Measurements from ENCODE around the gene PNPLA1. TPM values are rescaled to one million over a fixed set of nuclear protein-coding genes. Genes with fewer than 3 reads are reported as not detected.
A peak's percentile ranks its signal among the peaks of the same experiment; 100 is the strongest.

PNPLA1 gene
- polyA plus RNA-seq, 1 donor (not counting 4 experiments of a cell fraction or from before 2014, with no cell fraction given) = 0.14 TPM

- Histone ChIP-seq H3K27ac (ENCODE audit: control insufficient read depth, insufficient read depth, low read length) (no peak overlapping the region), H3K4me1 (ENCODE audit: control insufficient read depth, extremely low read depth, insufficient read depth, low read length) (peaks cover 11% of the 10 kb centered on the region), H4K20me1 (ENCODE audit: control insufficient read depth, extremely low read depth, insufficient read depth, low read length) (no peaks in the 10 kb centered on the region), H3K36me3 (ENCODE audit: control insufficient read depth in 2 of 2, extremely low read depth in 1 of 2, insufficient read depth in 2 of 2, low read length in 2 of 2) (no peaks in the 10 kb centered on the region), H3K9me3 (ENCODE audit: control insufficient read depth, low read depth, low read length) (no peaks in the 10 kb centered on the region), H3K79me2 (ENCODE audit: control insufficient read depth, insufficient read depth, low read length) (no peaks in the 10 kb centered on the region), H3K9me1 (ENCODE audit: control insufficient read depth, extremely low read depth, insufficient read depth, low read length) (no peaks in the 10 kb centered on the region), H3K9ac (ENCODE audit: control insufficient read depth, extremely low read depth, insufficient read depth, low read length) (no peak overlapping the region), H3K4me2 (ENCODE audit: control insufficient read depth, extremely low read depth, insufficient read depth, low read depth, low read length) (peak overlapping the region; percentile 44), H3K4me3 (ENCODE audit: control insufficient read depth in 2 of 3, extremely low read depth in 1 of 3, insufficient read depth in 2 of 3, low read depth in 1 of 3, low read length in 3 of 3) (no peak overlapping the region), H3K27me3 (ENCODE audit: control insufficient read depth, extremely low read depth, insufficient read depth, low read length) (peaks cover 6% of the 10 kb centered on the region), H2AFZ (ENCODE audit: control insufficient read depth, low read length) (no peak overlapping the region)
- no peak for TF ChIP-seq EZH2 (IDR thresholded peaks at IDR 0.05; ENCODE audit: low read length)
- no peak for TF ChIP-seq CTCF (optimal IDR thresholded peaks at IDR 0.05 in 1 of 3, IDR thresholded peaks at IDR 0.05 in 1 of 3, conservative IDR thresholded peaks at IDR 0.05 in 1 of 3; ENCODE audit: extremely low read depth in 1 of 3, insufficient read depth in 2 of 3, low read length in 3 of 3)
- no peak for FAIRE-seq
- no peak for DNase-seq (ENCODE audit: low read depth, low spot score)
- dilution Hi-C loops (cut with MboI; ENCODE audit: extremely low pct_ligation_motif_present, low sequenced_read_pairs) = no loop called here
These were observed 43.7 kb downstream of the PNPLA1 start for GRCh38 chr6:36313649-36313936.

- peak; percentile 66 for DNase-seq (ENCODE audit: low read depth, low spot score)
- no peaks in the 10 kb centered on the region for H3K79me2 ChIP-seq (ENCODE audit: control insufficient read depth, insufficient read depth, low read length)
- peaks cover 10% of the 10 kb centered on the region for H3K27me3 ChIP-seq (ENCODE audit: control insufficient read depth, extremely low read depth, insufficient read depth, low read length)
- FAIRE-seq = peak; percentile 84
- H3K9me3 ChIP-seq (ENCODE audit: control insufficient read depth, low read depth, low read length) = no peaks in the 10 kb centered on the region
- no peak overlapping the region for H2AFZ ChIP-seq (ENCODE audit: control insufficient read depth, low read length)
- no peak overlapping the region for H3K27ac ChIP-seq (ENCODE audit: control insufficient read depth, insufficient read depth, low read length)
- no peaks in the 10 kb centered on the region for H4K20me1 ChIP-seq (ENCODE audit: control insufficient read depth, extremely low read depth, insufficient read depth, low read length)
- TF ChIP-seq EZH2 (IDR thresholded peaks at IDR 0.05; ENCODE audit: low read length) = no peak
- TF ChIP-seq CTCF (optimal IDR thresholded peaks at IDR 0.05 in 1 of 3, IDR thresholded peaks at IDR 0.05 in 1 of 3, conservative IDR thresholded peaks at IDR 0.05 in 1 of 3; ENCODE audit: extremely low read depth in 1 of 3, insufficient read depth in 2 of 3, low read length in 3 of 3) = no peak
- peaks cover 11% of the 10 kb centered on the region for H3K4me1 ChIP-seq (ENCODE audit: control insufficient read depth, extremely low read depth, insufficient read depth, low read length)
- no peak overlapping the region for H3K4me3 ChIP-seq (ENCODE audit: control insufficient read depth in 2 of 3, extremely low read depth in 1 of 3, insufficient read depth in 2 of 3, low read depth in 1 of 3, low read length in 3 of 3)
- dilution Hi-C loops (cut with MboI; ENCODE audit: extremely low pct_ligation_motif_present, low sequenced_read_pairs) = no loop called here
- no peaks in the 10 kb centered on the region for H3K36me3 ChIP-seq (ENCODE audit: control insufficient read depth in 2 of 2, extremely low read depth in 1 of 2, insufficient read depth in 2 of 2, low read length in 2 of 2)
- no peaks in the 10 kb centered on the region for H3K9me1 ChIP-seq (ENCODE audit: control insufficient read depth, extremely low read depth, insufficient read depth, low read length)
- no peak overlapping the region for H3K9ac ChIP-seq (ENCODE audit: control insufficient read depth, extremely low read depth, insufficient read depth, low read length)
- peak overlapping the region; percentile 44 for H3K4me2 ChIP-seq (ENCODE audit: control insufficient read depth, extremely low read depth, insufficient read depth, low read depth, low read length)
These were observed 44.6 kb downstream of the PNPLA1 start for GRCh38 chr6:36314221-36315014.

Data from keratinocyte (primary cell).